Hematopoietic multipotent progenitor cell treated with erythropoietin and hydrocortisone succinate and interleukin-3 and kit ligand, for 8 days (in vitro differentiated cells): ENCODE results near the gene TRIOBP.
"Not testable (repeated sequence)": the region's sequence is repeated elsewhere in the genome, so short reads cannot be mapped to it uniquely, and the experiment has no call there.

Experiments used
- DNase-seq: peaks from one replicate; pipeline ENCODE4 v3.0.0-alpha.2; 2015

Gene TRIOBP

GRCh38 chr22:37781434-37782059, 84.7 kb downstream of the TRIOBP start:
- no peak for DNase-seq

- DNase-seq: no peak
These were observed 85.7 kb downstream of the TRIOBP start for GRCh38 chr22:37782340-37783168.

- no peak for DNase-seq
These were observed 88.1 kb downstream of the TRIOBP start for GRCh38 chr22:37784829-37785495.

GRCh38 chr22:37790234-37790633, 93.4 kb downstream of the TRIOBP start:
- no peak for DNase-seq

- no peak for DNase-seq
These were observed 95.6 kb downstream of the TRIOBP start for GRCh38 chr22:37792494-37792893.

- no peak for DNase-seq
These were observed 97.5 kb downstream of the TRIOBP start for GRCh38 chr22:37794376-37794775.

GRCh38 chr22:37796079-37796478, 99.2 kb downstream of the TRIOBP start:
- no peak for DNase-seq

- DNase-seq: not testable (repeated sequence)
These were observed 100.4 kb downstream of the TRIOBP start for GRCh38 chr22:37797259-37797658.

- DNase-seq: no peak
These were observed 101.1 kb downstream of the TRIOBP start for GRCh38 chr22:37797874-37798500.

- DNase-seq: not testable (repeated sequence)
These were observed 103.1 kb downstream of the TRIOBP start for GRCh38 chr22:37799979-37800378.

GRCh38 chr22:37801946-37802309, 105.1 kb downstream of the TRIOBP start:
- DNase-seq: peak; percentile 34

- peak; percentile 41 for DNase-seq
These were observed 105.7 kb downstream of the TRIOBP start for GRCh38 chr22:37802310-37803194.

GRCh38 chr22:37803195-37803638, 106.4 kb downstream of the TRIOBP start:
- peak; percentile 92 for DNase-seq

GRCh38 chr22:37803639-37804351, 106.9 kb downstream of the TRIOBP start:
- DNase-seq: no peak

GRCh38 chr22:37804352-37804880, 107.6 kb downstream of the TRIOBP start:
- DNase-seq: no peak

GRCh38 chr22:37804881-37805809, 108.3 kb downstream of the TRIOBP start:
- DNase-seq: peak; percentile 79

- peak; percentile 21 for DNase-seq
These were observed 109.0 kb downstream of the TRIOBP start for GRCh38 chr22:37805810-37806277.

- DNase-seq: peak; percentile 49
These were observed 109.8 kb downstream of the TRIOBP start for GRCh38 chr22:37806409-37807333.
